H1 (cell line): ENCODE data around the gene MSI2. TPM values are rescaled to one million over a fixed set of nuclear protein-coding genes. Genes with fewer than 3 reads are reported as not detected.

Source experiments
- CTCF ChIA-PET: fragments of 300-600 bp; sonication (Branson Sonifier 250); formaldehyde crosslinking; loops from one replicate; lab custom pipeline; 2021; ENCODE audit not compliant: partially characterized antibody; lab: Charles Lee
- POLR2A ChIA-PET: fragments of 300-600 bp; sonication (Branson Sonifier 250); formaldehyde crosslinking; loops from one replicate; lab custom pipeline; 2021; ENCODE audit warnings: inconsistent platforms; ENCODE audit not compliant: partially characterized antibody; lab: Charles Lee
- DNase-seq, 2 experiments: peaks; one replicate each; pipeline versions ENCODE4 v3.0.0 to v3.0.0-alpha.2; 2010 to 2022; ENCODE audit warnings: low spot score in 2 of 2, low read depth in 1 of 2, mixed read lengths in 1 of 2
- FAIRE-seq: peaks from 2 replicates; lab custom pipeline; 2011; peaks lifted over from hg19 to GRCh38; lab: Jason Lieb, UNC
- H2AFZ ChIP-seq: 2 replicates; pipeline ENCODE4 v1.8.1; 2012; ENCODE audit warnings: low read length, inconsistent platforms
- H2AK5ac ChIP-seq: 2 replicates; pipeline ENCODE4 v1.6.1; 2013; ENCODE audit warnings: low read depth, low read length
- H2BK120ac ChIP-seq: replicated peaks from 2 replicates; pipeline ENCODE3; 2013; ENCODE audit warnings: low read depth, low read length, inconsistent platforms
- H2BK12ac ChIP-seq: 2 replicates; pipeline ENCODE4 v1.6.1; 2013; ENCODE audit warnings: low read depth, low read length
- H2BK15ac ChIP-seq: 2 replicates; pipeline ENCODE4 v1.6.1; 2013; ENCODE audit warnings: low read length
- H2BK20ac ChIP-seq: 2 replicates; pipeline ENCODE4 v1.6.1; 2013; ENCODE audit warnings: low read length
- H2BK5ac ChIP-seq: 2 replicates; pipeline ENCODE4 v1.6.1; 2013; ENCODE audit warnings: low read depth, low read length
- H3K14ac ChIP-seq: 2 replicates; pipeline ENCODE4 v1.6.1; 2013; ENCODE audit warnings: inconsistent platforms; ENCODE audit not compliant: insufficient read length
- H3K18ac ChIP-seq: 2 replicates; pipeline ENCODE4 v1.6.1; 2013; ENCODE audit warnings: low read length; ENCODE audit errors: extremely low read depth
- H3K23ac ChIP-seq: 2 replicates; pipeline ENCODE4 v1.6.1; 2013; ENCODE audit warnings: inconsistent platforms; ENCODE audit not compliant: insufficient read length
- H3K23me2 ChIP-seq: 2 replicates; pipeline ENCODE4 v1.6.1; 2013; ENCODE audit warnings: low read depth, low read length
- H3K27ac ChIP-seq: 2 replicates; pipeline ENCODE4 v1.6.1; 2011; ENCODE audit warnings: low read depth, low read length, inconsistent platforms
- H3K27me3 ChIP-seq, 4 experiments: replicated peaks in 1 of 4; 1 replicate in 1 of 4; 2 replicates in 3 of 4; pipeline versions ENCODE4 v1.6.1 to v1.8.1; 2011 to 2013; ENCODE audit warnings: low read length in 3 of 4, mild to moderate bottlenecking in 3 of 4, inconsistent platforms in 2 of 4, mixed read lengths in 2 of 4, moderate library complexity in 1 of 4; ENCODE audit not compliant: control insufficient read depth in 3 of 4, insufficient read depth in 3 of 4; ENCODE audit errors: extremely low read depth in 1 of 4
- H3K36me3 ChIP-seq, 4 experiments: 2 replicates each; pipeline versions ENCODE4 v1.6.1 to v1.8.1; 2011 to 2013; ENCODE audit warnings: mild to moderate bottlenecking in 4 of 4, low read length in 3 of 4, moderate library complexity in 2 of 4, control low read depth in 1 of 4, inconsistent platforms in 1 of 4; ENCODE audit not compliant: insufficient read depth in 4 of 4, control insufficient read depth in 2 of 4
- H3K4ac ChIP-seq: replicated peaks from 2 replicates; pipeline ENCODE3; 2013; ENCODE audit warnings: low read length, low read depth, mixed read lengths, inconsistent platforms; ENCODE audit not compliant: insufficient read length
- H3K4me1 ChIP-seq, 4 experiments: replicated peaks in 1 of 4; 1 replicate in 1 of 4; 2 replicates in 3 of 4; pipeline versions ENCODE4 v1.6.1 to v1.8.1; 2011 to 2013; ENCODE audit warnings: low read length in 3 of 4, inconsistent platforms in 2 of 4, mixed read lengths in 1 of 4; ENCODE audit not compliant: insufficient read depth in 4 of 4, control insufficient read depth in 3 of 4
- H3K4me2 ChIP-seq, 2 experiments: 2 replicates each; pipeline versions ENCODE4 v1.6.1 to v1.8.1; 2011 to 2013; ENCODE audit warnings: low read depth in 2 of 2, low read length in 2 of 2, control low read depth in 1 of 2, inconsistent platforms in 1 of 2, mild to moderate bottlenecking in 1 of 2; ENCODE audit not compliant: insufficient read depth in 1 of 2
- H3K4me3 ChIP-seq, 4 experiments: fragments of 200-600, 300-600 bp in 1 of 4; sonication (generic), shearing (Covaris generic), sonication (Bioruptor Twin) in 1 of 4; 2 replicates each; pipeline versions ENCODE4 v1.5.1 to v1.8.1; 2011 to 2016; ENCODE audit warnings: low read length in 4 of 4, low read depth in 3 of 4, control low read depth in 2 of 4, inconsistent platforms in 2 of 4, mild to moderate bottlenecking in 2 of 4, mixed read lengths in 1 of 4, moderate library complexity in 1 of 4; ENCODE audit not compliant: insufficient read depth in 2 of 4; ENCODE audit errors: extremely low read depth in 1 of 4
- H3K56ac ChIP-seq: replicated peaks from 2 replicates; pipeline ENCODE3; 2013; ENCODE audit warnings: low read depth, mild to moderate bottlenecking, mixed read lengths, low read length, inconsistent platforms; ENCODE audit not compliant: insufficient read length
- H3K79me1 ChIP-seq: 2 replicates; pipeline ENCODE4 v1.6.1; 2013; ENCODE audit warnings: low read depth, low read length, control low read depth
- H3K79me2 ChIP-seq, 2 experiments: 2 replicates each; pipeline versions ENCODE4 v1.6.1 to v1.8.1; 2012 to 2013; ENCODE audit warnings: low read length in 2 of 2, mild to moderate bottlenecking in 2 of 2, inconsistent platforms in 1 of 2; ENCODE audit not compliant: insufficient read depth in 2 of 2, control insufficient read depth in 1 of 2
- H3K9ac ChIP-seq, 4 experiments: replicated peaks in 1 of 4; 1 replicate in 1 of 4; 2 replicates in 3 of 4; pipeline versions ENCODE4 v1.6.1 to v1.8.1; 2011 to 2013; ENCODE audit warnings: low read depth in 3 of 4, low read length in 3 of 4, control low read depth in 2 of 4, mild to moderate bottlenecking in 2 of 4, moderate library complexity in 2 of 4, inconsistent platforms in 1 of 4; ENCODE audit errors: extremely low read depth in 1 of 4
- H3K9me3 ChIP-seq, 2 experiments: 2 replicates each; pipeline versions ENCODE4 v1.6.1 to v1.8.1; 2012 to 2013; ENCODE audit warnings: mild to moderate bottlenecking in 2 of 2, moderate library complexity in 2 of 2, control low read depth in 1 of 2, inconsistent platforms in 1 of 2, low read depth in 1 of 2, low read length in 1 of 2, mixed read lengths in 1 of 2; ENCODE audit not compliant: insufficient read depth in 2 of 2
- H4K20me1 ChIP-seq, 2 experiments: replicated peaks in 1 of 2; 2 replicates each; pipeline versions ENCODE3 to v1.8.1; 2011 to 2013; ENCODE audit warnings: inconsistent platforms in 2 of 2, low read length in 2 of 2, mild to moderate bottlenecking in 1 of 2; ENCODE audit not compliant: insufficient read depth in 2 of 2, control insufficient read depth in 1 of 2
- H4K5ac ChIP-seq: 2 replicates; pipeline ENCODE4 v1.6.1; 2013; ENCODE audit warnings: low read length, low read depth, mixed read lengths, inconsistent platforms; ENCODE audit not compliant: insufficient read length
- H4K8ac ChIP-seq: 2 replicates; pipeline ENCODE4 v1.8.0; 2013; ENCODE audit warnings: mild to moderate bottlenecking, moderate library complexity, low read length, inconsistent platforms; ENCODE audit not compliant: insufficient read depth; ENCODE audit errors: extremely low read depth
- H4K91ac ChIP-seq: replicated peaks from 2 replicates; pipeline ENCODE3; 2013; ENCODE audit warnings: low read length, mixed read lengths, inconsistent platforms; ENCODE audit not compliant: insufficient read length
- BCL11A ChIP-seq, 2 experiments: IDR thresholded peaks; one replicate each; pipeline ENCODE4 v1.6.1; 2011; ENCODE audit warnings: low read depth in 2 of 2, low read length in 2 of 2, mild to moderate bottlenecking in 2 of 2
- BRCA1 ChIP-seq: IDR thresholded peaks from 2 replicates; pipeline ENCODE4 v1.6.1; 2012; ENCODE audit warnings: low read depth, low read length, improper control_type of control experiment
- GABPA ChIP-seq: IDR thresholded peaks from 2 replicates; pipeline ENCODE4 v1.6.1; 2011; ENCODE audit warnings: mild to moderate bottlenecking, low read length, moderate library complexity, borderline replicate concordance; ENCODE audit not compliant: insufficient read depth
- HDAC6 ChIP-seq: IDR thresholded peaks from one replicate; pipeline ENCODE4 v1.7.1; 2012; ENCODE audit warnings: low read depth, mild to moderate bottlenecking, inconsistent platforms, low read length, moderate library complexity
- KDM1A ChIP-seq: fragments of 200-600, 300-600 bp; sonication (generic); IDR thresholded peaks from 2 replicates; pipeline ENCODE4 v1.7.1; 2016; ENCODE audit warnings: mild to moderate bottlenecking, low read length, borderline replicate concordance
- RBBP5 ChIP-seq: IDR thresholded peaks from 2 replicates; pipeline ENCODE4 v1.7.1; 2012; ENCODE audit warnings: low read depth, mild to moderate bottlenecking, inconsistent platforms, low read length, moderate library complexity, borderline replicate concordance
- SRF ChIP-seq: IDR thresholded peaks from 2 replicates; pipeline ENCODE4 v1.6.1; 2011; ENCODE audit warnings: mild to moderate bottlenecking, low read depth, low read length, moderate library complexity
- WGBS, 2 experiments: shearing (Covaris generic) in 1 of 2; methylation state at CpG; one replicate each; pipeline versions ENCODE4 v1.1.6 to v1.1.7; 2013 to 2015; ENCODE audit warnings: low lambda C conversion rate in 2 of 2, mixed read lengths in 2 of 2, inconsistent platforms in 1 of 2, low coverage in 1 of 2, missing lambda C conversion rate in 1 of 2; ENCODE audit not compliant: insufficient replicate concordance in 2 of 2, insufficient coverage in 1 of 2, insufficient read length in 1 of 2; ENCODE audit errors: extremely low coverage in 1 of 2, missing lambda C conversion rate in 1 of 2; 5-methylcytosine and 5-hydroxymethylcytosine counted together
- polyA plus RNA-seq, 7 experiments: library from polyadenylated mRNA; depleted of rRNA in 3 of 7; stranded (reverse) in 5 of 7; unstranded in 2 of 7; fragments of >200 nt in 5 of 7; fragments of 200-250 nt in 2 of 7; gene quantifications; 1 replicate in 5 of 7; 2 replicates in 1 of 7; 4 replicates in 1 of 7; pipeline versions ENCODE4 v1.2.1 to v1.2.3, GENCODE V29; 2011 to 2013; ENCODE audit warnings: missing spikeins in 2 of 7, mixed read lengths in 2 of 7
- total RNA-seq: library from RNA; stranded (reverse); fragmentation: NEBNext Ultra II Directional; extraction: Animal tissue kit (Norgen Biotek cat#: 25700); gene quantifications from 2 replicates; pipeline ENCODE4 v1.2.1, GENCODE V29; 2021

The MSI2 gene
- total and polyA plus RNA-seq, 2 of the 8 experiments (the other 6 are each of a cell fraction or from before 2014, with no cell fraction given), result 36.7 to 80.6 TPM

GRCh38 chr17:57342963-57343589 is 86.8 kb downstream of the MSI2 start:
- no peak overlapping the region for H2BK5ac ChIP-seq
- WGBS, 2 experiments, result 82% methylated on average over 4 of the region's 4 CpGs; no CpG with 5 or more reads in 1 of the 2 experiments
- TF ChIP-seq BRCA1 (no peak), BCL11A (IDR thresholded peaks at IDR 0.05; ENCODE audit: low read depth in 2 of 2, low read length in 2 of 2) (no peak), HDAC6 (no peak), RBBP5 (no peak), KDM1A (no peak), GABPA (no peak), SRF (no peak)
- peaks cover 12 to 29% (median 21%) of the 10 kb centered on the region in 4 experiments for H3K4me1 ChIP-seq
- H2AFZ ChIP-seq, result no peak overlapping the region
- H3K56ac ChIP-seq, result no peak overlapping the region
- H4K91ac ChIP-seq, result no peak overlapping the region
- no peak for FAIRE-seq
- H2BK20ac ChIP-seq, result no peak overlapping the region
- no peak for DNase-seq
- no peak overlapping the region for H3K4me2 ChIP-seq
- ChIA-PET POLR2A (interaction anchor here (0.5 kb wide), 1 partner anchor 216 kb away, joined by 3 read pairs; no protein-coding TSS in a partner anchor), CTCF (interaction anchor here (2.1 to 2.4 kb wide), 2 partner anchors 69 to 100 kb away, joined by 4 to 8 read pairs; no protein-coding TSS in a partner anchor)
- H2AK5ac ChIP-seq, result no peak overlapping the region
- no peak overlapping the region for H3K9ac ChIP-seq
- H3K27me3 ChIP-seq, result no peaks in the 10 kb centered on the region
- no peak overlapping the region for H3K4me3 ChIP-seq
- no peak overlapping the region for H3K23ac ChIP-seq
- H3K4ac ChIP-seq, result no peak overlapping the region
- no peak overlapping the region for H2BK12ac ChIP-seq
- peaks cover 3 to 8% (median 6%) of the 10 kb centered on the region in 4 experiments; a peak in 5 of 8 replicates for H3K36me3 ChIP-seq
- H4K8ac ChIP-seq, result no peak overlapping the region
- no peaks in the 10 kb centered on the region for H3K9me3 ChIP-seq
- no peak overlapping the region for H2BK120ac ChIP-seq
- no peak overlapping the region for H3K14ac ChIP-seq
- H3K18ac ChIP-seq, result no peak overlapping the region
- H2BK15ac ChIP-seq, result no peak overlapping the region
- H3K79me2 ChIP-seq, result peaks cover 0 to 40% of the 10 kb centered on the region in 2 experiments; a peak in 3 of 4 replicates
- H3K79me1 ChIP-seq, result peaks cover 8% of the 10 kb centered on the region; the same call in 1 of the 2 replicates
- no peaks in the 10 kb centered on the region for H3K23me2 ChIP-seq
- H3K27ac ChIP-seq, result no peak overlapping the region
- H4K5ac ChIP-seq, result no peak overlapping the region
- H4K20me1 ChIP-seq, result peaks cover 2 to 6% of the 10 kb centered on the region in 2 experiments
